HepG2 (cell line): ENCODE measurements around the gene TANC1. TPM values are rescaled to one million over a fixed set of nuclear protein-coding genes. Genes with fewer than 3 reads are reported as not detected.

Experiments used
- ATAC-seq: fragments of 200-7000 bp; cut with Tn5 transposase; 3 replicates; pipeline ENCODE4 v1.9.1; 2020; ENCODE audit warnings: mild to moderate bottlenecking, moderate library complexity
- BruUV-seq: library from RNA; stranded (reverse); fragments of 400-500 nt; replicated peaks from 2 replicates; lab custom pipeline; 2021; lab: Mats Ljungman, UMichigan
- CTCF ChIA-PET: fragments of 300-600 bp; formaldehyde crosslinking; extraction: SDS; loops from one replicate; lab custom pipeline; 2021; ENCODE audit warnings: low total read pairs, inconsistent platforms, low intra/inter-chr PET ratio; lab: Yijun Ruan, JAX
- POLR2A ChIA-PET: fragments of 350-600 bp; sonication (Branson Sonifier 250); formaldehyde crosslinking; loops from one replicate; lab custom pipeline; 2020; ENCODE audit warnings: antibody characterized with exemption, inconsistent platforms; lab: Yijun Ruan, JAX
- DNase-seq: peaks from one replicate; pipeline ENCODE4 v3.0.0-alpha.2; 2015; ENCODE audit warnings: low spot score
- FAIRE-seq: peaks from 3 replicates; lab custom pipeline; 2011; peaks lifted over from hg19 to GRCh38; lab: Jason Lieb, UNC
- H2AFZ ChIP-seq: one replicate; pipeline ENCODE4 v1.6.1; 2011; ENCODE audit warnings: low read length, inconsistent platforms
- H3K27ac ChIP-seq: fragments of 300-600 bp; 3 replicates; pipeline ENCODE4 v1.8.0; 2011; ENCODE audit warnings: mixed run types, mild to moderate bottlenecking, mixed read lengths, low read length, inconsistent platforms; ENCODE audit not compliant: insufficient read depth; ENCODE audit errors: extremely low read length
- H3K27me3 ChIP-seq, 2 experiments: fragments of 200-600 bp in 1 of 2; 2 replicates in 1 of 2; 3 replicates in 1 of 2; pipeline versions ENCODE4 v1.6.0 to v1.8.0; 2011; ENCODE audit warnings: low read length in 2 of 2, mild to moderate bottlenecking in 2 of 2, moderate library complexity in 2 of 2, inconsistent platforms in 1 of 2; ENCODE audit not compliant: insufficient read depth in 2 of 2, control insufficient read depth in 1 of 2
- H3K36me3 ChIP-seq, 2 experiments: fragments of 200-600 bp in 1 of 2; replicated peaks in 1 of 2; 2 replicates in 1 of 2; 3 replicates in 1 of 2; pipeline versions ENCODE4 v1.5.1 to v1.8.0; 2011; ENCODE audit warnings: low read length in 2 of 2, inconsistent platforms in 1 of 2; ENCODE audit not compliant: insufficient read depth in 2 of 2, control insufficient read depth in 1 of 2
- H3K4me1 ChIP-seq: 2 replicates; pipeline ENCODE4 v1.5.1; 2012; ENCODE audit warnings: low read length, inconsistent platforms; ENCODE audit not compliant: insufficient read depth
- H3K4me2 ChIP-seq: 2 replicates; pipeline ENCODE4 v1.6.0; 2011; ENCODE audit warnings: low read depth, low read length, inconsistent platforms
- H3K4me3 ChIP-seq, 3 experiments: fragments of 200-600 bp in 1 of 3; sonication (generic), shearing (Covaris generic) in 1 of 3; replicated peaks in 1 of 3; 2 replicates each; pipeline ENCODE4 v1.5.1; 2011 to 2016; ENCODE audit warnings: low read length in 3 of 3, inconsistent platforms in 2 of 3, low read depth in 2 of 3, mild to moderate bottlenecking in 2 of 3, control low read depth in 1 of 3, mixed read lengths in 1 of 3; ENCODE audit not compliant: insufficient read depth in 1 of 3
- H3K79me2 ChIP-seq: one replicate; pipeline ENCODE4 v1.6.1; 2011; ENCODE audit warnings: low read length, inconsistent platforms; ENCODE audit not compliant: insufficient read depth
- H3K9ac ChIP-seq: 2 replicates; pipeline ENCODE4 v1.6.0; 2011; ENCODE audit warnings: mild to moderate bottlenecking, low read depth, low read length, inconsistent platforms; ENCODE audit not compliant: insufficient read depth
- H3K9me3 ChIP-seq: 2 replicates; pipeline ENCODE4 v1.5.1; 2012; ENCODE audit warnings: mild to moderate bottlenecking, low read length
- H4K20me1 ChIP-seq: 2 replicates; pipeline ENCODE4 v1.6.0; 2011; ENCODE audit warnings: inconsistent platforms, mild to moderate bottlenecking, low read length, moderate library complexity; ENCODE audit not compliant: insufficient read depth
- AHDC1 ChIP-seq: sonication (generic); formaldehyde crosslinking; IDR thresholded peaks from 2 replicates; pipeline ENCODE4 v1.5.1; 2020; ENCODE audit warnings: mild to moderate bottlenecking, missing genetic modification reagents, borderline replicate concordance
- FUBP1 ChIP-seq: sonication (generic); formaldehyde crosslinking; IDR thresholded peaks from 2 replicates; pipeline ENCODE4 v1.5.1; 2020; ENCODE audit warnings: missing genetic modification reagents, mild to moderate bottlenecking, borderline replicate concordance
- MNT ChIP-seq: fragments of 450-650 bp; IDR thresholded peaks from 2 replicates; pipeline ENCODE4 v1.6.1; 2016
- MYNN ChIP-seq: sonication (generic); formaldehyde crosslinking; IDR thresholded peaks from 2 replicates; pipeline ENCODE4 v1.4.0; 2020; ENCODE audit warnings: mild to moderate bottlenecking, low read depth, missing genetic modification reagents
- NBN ChIP-seq: fragments of 450-650 bp; conservative IDR thresholded peaks from 2 replicates; pipeline ENCODE4 v1.6.1; 2017
- NFAT5 ChIP-seq: sonication (generic); formaldehyde crosslinking; IDR thresholded peaks from 2 replicates; pipeline ENCODE4 v1.4.0; 2020; ENCODE audit warnings: missing genetic modification reagents
- SMAD1 ChIP-seq: sonication (generic); formaldehyde crosslinking; IDR thresholded peaks from 2 replicates; pipeline ENCODE4 v1.4.0; 2020; ENCODE audit warnings: missing genetic modification reagents, low read depth, mild to moderate bottlenecking, borderline replicate concordance
- SNAPC5 ChIP-seq: sonication (generic); formaldehyde crosslinking; IDR thresholded peaks from 2 replicates; pipeline ENCODE4 v1.8.1; 2023; ENCODE audit warnings: mild to moderate bottlenecking, missing genetic modification reagents, borderline replicate concordance
- ZNF841 ChIP-seq: sonication (generic); formaldehyde crosslinking; IDR thresholded peaks from 2 replicates; pipeline ENCODE4 v1.8.1; 2023; ENCODE audit warnings: missing genetic modification reagents, borderline replicate concordance
- WGBS: methylation state at CpG from one replicate; pipeline ENCODE4 v1.1.6; 2017; ENCODE audit warnings: low lambda C conversion rate; 5-methylcytosine and 5-hydroxymethylcytosine counted together
- in situ Hi-C: cut with HindIII; loops from 2 replicates; pipeline ENCODE4 v1.10.0; 2017; ENCODE audit warnings: low pct_unique_long_range_greater_than_20kb; ENCODE audit not compliant: extremely low pct_ligation_motif_present
- intact Hi-C: fragments of 100-400 bp; cut with micrococcal nuclease; formaldehyde crosslinking; loops from one replicate; pipeline ENCODE4 v1.10.0; 2022; ENCODE audit not compliant: unreplicated experiment
- polyA plus RNA-seq, 8 experiments: library from polyadenylated mRNA; depleted of rRNA in 3 of 8; stranded (reverse) in 7 of 8; unstranded in 1 of 8; fragments of >200 nt; fragmentation: Illumina TruSeq in 4 of 8; extraction: Trizol in 4 of 8; gene quantifications; 2 replicates each; pipeline versions ENCODE4 v1.2.1 to v1.2.3, GENCODE V29; 2011 to 2016; ENCODE audit warnings: low read depth in 4 of 8, missing spikeins in 1 of 8, mixed read lengths in 1 of 8; ENCODE audit not compliant: insufficient read depth in 1 of 8
- total RNA-seq, 5 experiments: library from RNA; depleted of rRNA; stranded (reverse); fragments of >200 nt; fragmentation: Illumina TruSeq; extraction: Trizol; gene quantifications; 2 replicates each; pipeline ENCODE4 v1.2.3, GENCODE V29; 2016; ENCODE audit warnings: low read depth in 1 of 5

The TANC1 gene
- total and polyA plus RNA-seq, 2 of the 13 experiments (the other 11 are each of a cell fraction or from before 2014, with no cell fraction given): 2.3 to 5.6 TPM

GRCh38 chr2:158966312-158966711, 2.1 kb upstream of the TANC1 start:
- Histone ChIP-seq H3K4me3 (no peak overlapping the region), H3K9ac (no peak overlapping the region), H3K4me2 (no peak overlapping the region), H3K79me2 (no peaks in the 10 kb centered on the region), H3K9me3 (no peaks in the 10 kb centered on the region), H3K36me3 (no peaks in the 10 kb centered on the region), H3K27me3 (peaks cover 0 to 50% of the 10 kb centered on the region in 2 experiments; a peak in 4 of 5 replicates), H3K27ac (no peak overlapping the region), H2AFZ (no peak overlapping the region), H4K20me1 (0 out of 2 replicates have a peak, but pooled peaks cover 3% of the 10 kb centered on the region), H3K4me1 (peaks cover 29% of the 10 kb centered on the region)
- CTCF ChIA-PET: no interaction called here
- FAIRE-seq (no peak), DNase-seq (no peak), ATAC-seq (no peak)
- no TSS peak for BruUV-seq
- intact Hi-C loops: loop anchor here (5.0 kb wide), 1 partner anchor 64 kb away; no protein-coding TSS in a partner anchor
- in situ Hi-C loops: no loop called here
- WGBS: 56% methylated on average over 1 of the region's 1 CpG
- POLR2A ChIA-PET: no interaction called here
- TF ChIP-seq SMAD1 (CRISPR knock-in tag) (no peak), MYNN (no peak), NFAT5 (CRISPR knock-in tag) (no peak), ZNF841 (CRISPR knock-in tag) (no peak), FUBP1 (CRISPR knock-in tag) (no peak), NBN (no peak), MNT (no peak), AHDC1 (CRISPR knock-in tag) (no peak), SNAPC5 (CRISPR knock-in tag) (no peak)
